Upper lobe of left lung (tissue), 6 donors: ENCODE measurements around the gene LAMA2. TPM values are rescaled to one million over a fixed set of nuclear protein-coding genes. Genes with fewer than 3 reads are reported as not detected.

Experiments
- ATAC-seq, 2 donors: fragments of 200-7000 bp; cut with Tn5 transposase; one replicate each; pipeline ENCODE4 v1.9.1; 2022; ENCODE audit warnings: mild to moderate bottlenecking in 2 of 2, moderate library complexity in 2 of 2; ENCODE audit not compliant: low FRiP score in 2 of 2
- DNase-seq, 2 donors: peaks; one replicate each; pipeline ENCODE4 v3.0.0-alpha.2; 2019 to 2020
- H3K27ac ChIP-seq, 4 donors: fragments of 200-600 bp; sonication (generic); one replicate each; pipeline ENCODE4 v1.5.1; 2016 to 2019
- H3K27me3 ChIP-seq, 4 donors: fragments of 200-600 bp; sonication (generic); one replicate each; pipeline ENCODE4 v1.5.1; 2017 to 2019
- H3K36me3 ChIP-seq, 4 donors: fragments of 200-600 bp; sonication (generic); one replicate each; pipeline ENCODE4 v1.5.1; 2016 to 2019
- H3K4me1 ChIP-seq, 4 donors: fragments of 200-600 bp; sonication (generic); one replicate each; pipeline ENCODE4 v1.5.1; 2018 to 2019
- H3K4me3 ChIP-seq, 4 donors: fragments of 200-600 bp; sonication (generic); one replicate each; pipeline ENCODE4 v1.5.1; 2017 to 2019; ENCODE audit warnings: mild to moderate bottlenecking in 2 of 4, moderate library complexity in 1 of 4
- H3K9me3 ChIP-seq, 4 donors: fragments of 200-600 bp; sonication (generic); one replicate each; pipeline ENCODE4 v1.5.1; 2018 to 2019
- EP300 ChIP-seq, 4 donors: sonication (generic); formaldehyde crosslinking; IDR thresholded peaks; one replicate each; pipeline ENCODE4 v1.5.1; 2017; ENCODE audit warnings: antibody characterized with exemption in 4 of 4, control low read depth in 2 of 4
- POLR2A ChIP-seq, 4 donors: fragments of 450-650 bp; IDR thresholded peaks; one replicate each; pipeline ENCODE4 v1.5.1; 2016 to 2017; ENCODE audit warnings: antibody characterized with exemption in 4 of 4, mild to moderate bottlenecking in 2 of 4
- POLR2AphosphoS5 ChIP-seq, 2 donors: sonication (generic); formaldehyde crosslinking; IDR thresholded peaks; one replicate each; pipeline ENCODE4 v1.5.1; 2017; ENCODE audit warnings: antibody characterized with exemption in 2 of 2
- WGBS, 2 donors: methylation state at CpG; one replicate each; pipeline ENCODE4 v1.1.5; 2017 to 2018; 5-methylcytosine and 5-hydroxymethylcytosine counted together
- total RNA-seq, 6 donors: library from RNA; depleted of rRNA in 4 of 6; stranded (reverse); fragments of >200 nt in 4 of 6; gene quantifications; one replicate each; pipeline versions ENCODE4 v1.1.0 to v1.2.1, GENCODE V29; 2016 to 2021
- TF ChIP-seq, protein P1 (sequence below), 6 experiments: fragments of 450-650 bp in 4 of 6; fragments of 200-600 bp in 2 of 6; sonication (generic) in 2 of 6; IDR thresholded peaks; one replicate each; pipeline ENCODE4 v1.5.1; 2016 to 2019; ENCODE audit warnings: antibody characterized with exemption in 6 of 6
- donor health status: DM: no; HTN: no; CAD: no; lungs with moderate emphysema.
- donor health status: DM: no; HTN: yes; CAD: no; lungs with severe emphysema.

LAMA2 gene
- total RNA-seq, 6 donors from 2014 or later = 41.9 to 82.8 (median 62.4) TPM

DNA sequence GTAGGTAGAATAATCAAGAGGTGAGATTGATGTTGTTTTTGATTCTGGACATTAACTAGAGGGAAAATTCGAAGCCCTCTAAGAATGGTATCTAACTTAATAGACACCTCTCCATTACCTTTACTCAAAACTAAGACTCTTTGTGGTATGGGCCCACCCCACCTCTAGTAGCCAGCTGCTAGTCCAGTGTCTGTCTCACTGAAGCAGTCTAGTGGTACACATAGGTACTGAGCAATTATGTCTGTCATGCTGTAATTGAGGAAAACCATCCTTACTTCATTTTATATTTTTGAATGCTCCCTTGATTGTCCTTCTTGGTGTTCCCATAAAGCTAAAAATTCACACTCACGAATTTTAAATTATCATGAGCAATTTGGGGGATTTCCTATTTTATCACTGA is 536.4 kb downstream of the LAMA2 start:
- DNase-seq = no peak
- Histone ChIP-seq H3K9me3 (no peaks in the 10 kb centered on the region), H3K4me3 (no peak overlapping the region), H3K36me3 (no peaks in the 10 kb centered on the region), H3K27me3 (no peaks in the 10 kb centered on the region), H3K4me1 (no peaks in the 10 kb centered on the region), H3K27ac (no peak overlapping the region)
- WGBS, 2 donors = 84 to 85% methylated on average over 2 of the region's 2 CpGs
- no peak for ATAC-seq
- no peak for TF ChIP-seq POLR2AphosphoS5 (IDR thresholded peaks at IDR 0.05)
- no peak for TF ChIP-seq EP300 (IDR thresholded peaks at IDR 0.05)
- TF ChIP-seq, protein P1, sequence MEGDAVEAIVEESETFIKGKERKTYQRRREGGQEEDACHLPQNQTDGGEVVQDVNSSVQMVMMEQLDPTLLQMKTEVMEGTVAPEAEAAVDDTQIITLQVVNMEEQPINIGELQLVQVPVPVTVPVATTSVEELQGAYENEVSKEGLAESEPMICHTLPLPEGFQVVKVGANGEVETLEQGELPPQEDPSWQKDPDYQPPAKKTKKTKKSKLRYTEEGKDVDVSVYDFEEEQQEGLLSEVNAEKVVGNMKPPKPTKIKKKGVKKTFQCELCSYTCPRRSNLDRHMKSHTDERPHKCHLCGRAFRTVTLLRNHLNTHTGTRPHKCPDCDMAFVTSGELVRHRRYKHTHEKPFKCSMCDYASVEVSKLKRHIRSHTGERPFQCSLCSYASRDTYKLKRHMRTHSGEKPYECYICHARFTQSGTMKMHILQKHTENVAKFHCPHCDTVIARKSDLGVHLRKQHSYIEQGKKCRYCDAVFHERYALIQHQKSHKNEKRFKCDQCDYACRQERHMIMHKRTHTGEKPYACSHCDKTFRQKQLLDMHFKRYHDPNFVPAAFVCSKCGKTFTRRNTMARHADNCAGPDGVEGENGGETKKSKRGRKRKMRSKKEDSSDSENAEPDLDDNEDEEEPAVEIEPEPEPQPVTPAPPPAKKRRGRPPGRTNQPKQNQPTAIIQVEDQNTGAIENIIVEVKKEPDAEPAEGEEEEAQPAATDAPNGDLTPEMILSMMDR (IDR thresholded peaks at IDR 0.05) = no peak
- TF ChIP-seq POLR2A (IDR thresholded peaks at IDR 0.05) = no peak

DNA sequence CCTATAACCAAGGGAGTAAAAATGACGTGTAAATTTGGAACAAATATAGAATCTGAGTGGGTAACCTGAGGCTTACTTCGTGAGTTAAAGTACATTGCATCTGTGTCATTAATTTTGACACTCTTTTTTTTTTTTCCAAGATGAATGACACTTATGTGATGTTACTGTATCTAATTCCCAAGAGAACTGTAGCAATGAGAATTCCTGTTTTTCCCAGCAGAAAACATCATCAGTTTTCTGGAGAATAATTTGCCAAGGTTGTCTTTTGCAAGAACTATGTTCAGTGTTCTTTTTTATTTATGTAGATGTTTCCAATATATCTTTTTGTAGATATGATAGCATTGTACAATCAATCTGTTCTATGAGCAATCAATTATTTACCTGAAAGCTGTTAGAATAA is 543.4 kb downstream of the LAMA2 start:
- no peak for ATAC-seq
- H3K4me3 ChIP-seq = no peak overlapping the region
- TF ChIP-seq, protein P1 (IDR thresholded peaks at IDR 0.05) = no peak
- TF ChIP-seq POLR2A (IDR thresholded peaks at IDR 0.05) = no peak
- no peaks in the 10 kb centered on the region for H3K36me3 ChIP-seq
- no peak overlapping the region for H3K27ac ChIP-seq
- no peaks in the 10 kb centered on the region for H3K27me3 ChIP-seq
- H3K9me3 ChIP-seq = no peaks in the 10 kb centered on the region
- no peaks in the 10 kb centered on the region for H3K4me1 ChIP-seq
- DNase-seq = no peak
- 55 to 62% methylated on average over 2 of the region's 2 CpGs for WGBS, 2 donors

DNA sequence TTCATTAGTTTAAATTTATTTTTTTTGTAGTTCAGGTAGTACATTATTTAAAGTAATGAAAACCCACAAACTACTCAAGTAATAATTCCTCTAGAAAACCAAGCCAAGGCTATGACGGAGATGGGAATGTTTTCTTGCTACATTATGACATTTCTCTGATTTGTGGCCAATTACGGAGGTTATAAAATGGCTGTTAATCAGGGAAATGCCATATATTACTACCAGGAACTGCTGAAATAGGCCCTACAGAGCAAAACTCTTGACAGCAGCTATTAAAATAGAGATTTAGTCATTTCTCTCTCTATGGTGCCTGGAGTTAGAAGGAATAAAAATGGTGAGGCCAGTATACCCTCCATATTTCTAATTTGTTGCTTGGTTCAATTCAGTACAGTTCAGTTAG is 547.0 kb downstream of the LAMA2 start:
- Histone ChIP-seq H3K4me3 (no peak overlapping the region), H3K27me3 (no peaks in the 10 kb centered on the region), H3K4me1 (no peaks in the 10 kb centered on the region), H3K27ac (no peak overlapping the region), H3K9me3 (no peaks in the 10 kb centered on the region), H3K36me3 (no peaks in the 10 kb centered on the region)
- TF ChIP-seq POLR2AphosphoS5 (IDR thresholded peaks at IDR 0.05) = no peak
- no peak for TF ChIP-seq POLR2A (IDR thresholded peaks at IDR 0.05)
- TF ChIP-seq EP300 (IDR thresholded peaks at IDR 0.05) = no peak
- TF ChIP-seq, protein P1 (IDR thresholded peaks at IDR 0.05) = no peak
- ATAC-seq (no peak), DNase-seq (no peak)
- 93 to 94% methylated on average over 2 of the region's 2 CpGs for WGBS, 2 donors

DNA sequence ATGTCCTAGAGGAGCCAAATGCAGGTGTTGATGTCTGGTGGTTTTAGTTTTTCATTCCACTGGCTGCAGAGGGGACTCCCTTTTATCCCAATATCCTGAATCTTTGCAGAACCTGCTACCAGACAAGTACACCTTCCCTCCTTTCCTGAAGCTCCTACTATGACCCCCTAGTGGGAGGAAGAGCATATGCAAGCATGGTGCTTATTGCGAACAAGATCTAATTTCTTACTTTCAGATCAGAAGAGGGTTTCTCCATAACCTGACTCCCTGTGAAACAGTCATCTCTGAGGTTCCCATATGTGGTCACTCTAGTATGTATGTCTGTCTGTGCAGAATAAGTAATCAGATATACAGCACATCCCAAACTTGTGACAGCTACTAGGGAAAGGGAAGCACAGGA is 549.8 kb downstream of the LAMA2 start:
- Histone ChIP-seq H3K9me3 (no peaks in the 10 kb centered on the region), H3K27ac (no peak overlapping the region), H3K36me3 (no peaks in the 10 kb centered on the region), H3K27me3 (no peaks in the 10 kb centered on the region), H3K4me1 (no peaks in the 10 kb centered on the region), H3K4me3 (no peak overlapping the region)
- ATAC-seq (no peak), DNase-seq (no peak)
- 91 to 100% methylated on average over 1 of the region's 1 CpG for WGBS, 2 donors
- TF ChIP-seq EP300 (IDR thresholded peaks at IDR 0.05) = no peak
- TF ChIP-seq, protein P1 (IDR thresholded peaks at IDR 0.05) = no peak
- no peak for TF ChIP-seq POLR2AphosphoS5 (IDR thresholded peaks at IDR 0.05)
- TF ChIP-seq POLR2A (IDR thresholded peaks at IDR 0.05) = no peak

DNA sequence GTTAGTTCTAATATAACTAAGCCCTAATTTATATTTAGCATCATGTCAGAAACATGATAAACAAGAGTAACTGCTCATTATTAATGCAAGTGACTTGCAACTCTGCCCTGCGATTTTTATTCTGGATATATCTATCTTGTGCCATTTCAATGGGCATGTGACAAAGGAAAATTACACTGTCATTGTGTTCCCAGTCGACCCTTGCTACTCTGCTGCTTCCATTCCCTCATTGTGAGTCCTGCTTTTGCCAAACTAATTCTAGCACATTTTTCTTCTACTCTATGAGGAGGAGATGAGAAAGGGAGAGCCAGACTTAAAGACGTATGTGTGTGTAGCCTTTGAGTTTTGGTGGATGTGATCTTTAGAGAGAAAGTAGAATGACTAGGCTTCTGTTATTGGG is 551.2 kb downstream of the LAMA2 start:
- 85 to 86% methylated on average over 3 of the region's 3 CpGs for WGBS, 2 donors
- no peak for ATAC-seq
- Histone ChIP-seq H3K9me3 (no peaks in the 10 kb centered on the region), H3K4me3 (no peak overlapping the region), H3K4me1 (no peaks in the 10 kb centered on the region), H3K27ac (no peak overlapping the region), H3K36me3 (no peaks in the 10 kb centered on the region), H3K27me3 (no peaks in the 10 kb centered on the region)
- DNase-seq = no peak
- TF ChIP-seq POLR2A (IDR thresholded peaks at IDR 0.05) = no peak
- TF ChIP-seq, protein P1 (IDR thresholded peaks at IDR 0.05) = no peak
- no peak for TF ChIP-seq POLR2AphosphoS5 (IDR thresholded peaks at IDR 0.05)
- TF ChIP-seq EP300 (IDR thresholded peaks at IDR 0.05) = no peak
